IMR-90 (cell line): Measurements from ENCODE around the gene ISCA2. TPM values are rescaled to one million over a fixed set of nuclear protein-coding genes. Genes with fewer than 3 reads are reported as not detected.
"Not testable (repeated sequence)": the region's sequence is repeated elsewhere in the genome, so short reads cannot be mapped to it uniquely, and the experiment has no call there.

Source experiments
- ATAC-seq: fragments of 200-7000 bp; cut with Tn5 transposase; 2 replicates; pipeline ENCODE4 v1.9.1; 2020; ENCODE audit warnings: low read depth, mild to moderate bottlenecking, moderate library complexity
- BruUV-seq: library from RNA; stranded (reverse); fragments of 400-500 nt; replicated peaks from 2 replicates; lab custom pipeline; 2021; lab: Mats Ljungman, UMichigan
- CTCF ChIA-PET: fragments of 300-600 bp; formaldehyde crosslinking; extraction: SDS; loops from one replicate; lab custom pipeline; 2021; ENCODE audit warnings: antibody characterized with exemption; lab: Yijun Ruan, JAX
- POLR2A ChIA-PET: fragments of 300-600 bp; sonication (Branson Sonifier 250); formaldehyde crosslinking; loops from one replicate; lab custom pipeline; 2022; ENCODE audit warnings: antibody characterized with exemption; ENCODE audit not compliant: unreplicated experiment; lab: Charles Lee
- DNase-seq: peaks from one replicate; pipeline ENCODE4 v3.0.0; 2013
- H2AFZ ChIP-seq: replicated peaks from 2 replicates; pipeline ENCODE3; 2013; ENCODE audit warnings: low read length, mild to moderate bottlenecking; ENCODE audit not compliant: poor library complexity
- H2AK5ac ChIP-seq: 2 replicates; pipeline ENCODE4 v1.6.1; 2013; ENCODE audit warnings: low read depth, low read length, inconsistent platforms
- H2AK9ac ChIP-seq: replicated peaks from 2 replicates; pipeline ENCODE3; 2013; ENCODE audit warnings: mild to moderate bottlenecking, low read depth, low read length, moderate library complexity; ENCODE audit not compliant: poor library complexity
- H2BK120ac ChIP-seq: 2 replicates; pipeline ENCODE4 v1.6.1; 2013; ENCODE audit warnings: low read depth, low read length, inconsistent platforms
- H2BK15ac ChIP-seq: 3 replicates; pipeline ENCODE4 v1.6.1; 2013; ENCODE audit warnings: low read depth, low read length, inconsistent platforms
- H2BK20ac ChIP-seq: 2 replicates; pipeline ENCODE4 v1.6.1; 2013; ENCODE audit warnings: low read depth, mild to moderate bottlenecking, inconsistent platforms, low read length, moderate library complexity
- H2BK5ac ChIP-seq: 2 replicates; pipeline ENCODE4 v1.6.1; 2013; ENCODE audit warnings: mild to moderate bottlenecking, low read depth, low read length, inconsistent platforms; ENCODE audit not compliant: poor library complexity, severe bottlenecking
- H3K14ac ChIP-seq: replicated peaks from 2 replicates; pipeline ENCODE4 v1.6.1; 2013; ENCODE audit warnings: low read depth, low read length, inconsistent platforms
- H3K18ac ChIP-seq: 2 replicates; pipeline ENCODE4 v1.6.1; 2013; ENCODE audit warnings: low read depth, low read length, control low read depth
- H3K23ac ChIP-seq: 2 replicates; pipeline ENCODE4 v1.6.1; 2013; ENCODE audit warnings: low read depth, low read length, inconsistent platforms
- H3K27ac ChIP-seq: 2 replicates; pipeline ENCODE4 v1.5.1; 2013; ENCODE audit warnings: mild to moderate bottlenecking, control low read depth, low read length; ENCODE audit not compliant: insufficient read depth
- H3K27me3 ChIP-seq: 2 replicates; pipeline ENCODE4 v1.6.1; 2013; ENCODE audit warnings: low read length; ENCODE audit not compliant: control insufficient read depth, insufficient read depth
- H3K36me3 ChIP-seq: 2 replicates; pipeline ENCODE4 v1.6.1; 2013; ENCODE audit warnings: low read length, mixed read lengths; ENCODE audit not compliant: control insufficient read depth, insufficient read depth
- H3K4ac ChIP-seq: 2 replicates; pipeline ENCODE4 v1.6.1; 2013; ENCODE audit warnings: low read depth, low read length, inconsistent platforms
- H3K4me1 ChIP-seq: 2 replicates; pipeline ENCODE4 v1.6.1; 2013; ENCODE audit warnings: low read length, mixed read lengths; ENCODE audit not compliant: control insufficient read depth, insufficient read depth
- H3K4me2 ChIP-seq: 2 replicates; pipeline ENCODE4 v1.6.1; 2013; ENCODE audit warnings: low read depth, mild to moderate bottlenecking, control low read depth, low read length, moderate library complexity
- H3K4me3 ChIP-seq: 2 replicates; pipeline ENCODE4 v1.5.1; 2013; ENCODE audit warnings: low read depth, mild to moderate bottlenecking, control low read depth, low read length, moderate library complexity; ENCODE audit not compliant: insufficient read depth
- H3K56ac ChIP-seq: 2 replicates; pipeline ENCODE4 v1.6.1; 2013; ENCODE audit warnings: low read length, inconsistent platforms; ENCODE audit not compliant: insufficient read depth; ENCODE audit errors: extremely low read depth
- H3K79me1 ChIP-seq, 2 experiments: 2 replicates each; pipeline ENCODE4 v1.6.1; 2013; ENCODE audit warnings: low read length in 2 of 2, inconsistent platforms in 1 of 2, low read depth in 1 of 2
- H3K9ac ChIP-seq: 2 replicates; pipeline ENCODE4 v1.6.1; 2013; ENCODE audit warnings: low read depth, low read length, control low read depth
- H3K9me1 ChIP-seq: 2 replicates; pipeline ENCODE4 v1.6.1; 2013; ENCODE audit warnings: low read length, inconsistent platforms; ENCODE audit not compliant: insufficient read depth
- H3K9me3 ChIP-seq: 2 replicates; pipeline ENCODE4 v1.6.1; 2013; ENCODE audit warnings: low read length; ENCODE audit not compliant: control insufficient read depth, insufficient read depth
- H4K20me1 ChIP-seq: 2 replicates; pipeline ENCODE4 v1.6.1; 2013; ENCODE audit warnings: low read length, inconsistent platforms; ENCODE audit not compliant: insufficient read depth
- H4K5ac ChIP-seq: 2 replicates; pipeline ENCODE4 v1.6.1; 2013; ENCODE audit warnings: mild to moderate bottlenecking, low read depth, low read length, control low read depth
- H4K8ac ChIP-seq, 2 experiments: 2 replicates each; pipeline ENCODE4 v1.6.1; 2013; ENCODE audit warnings: low read depth in 2 of 2, low read length in 2 of 2, control low read depth in 1 of 2, inconsistent platforms in 1 of 2
- H4K91ac ChIP-seq: 2 replicates; pipeline ENCODE4 v1.6.1; 2013; ENCODE audit warnings: low read depth, low read length, inconsistent platforms; ENCODE audit not compliant: insufficient read depth
- CTCF ChIP-seq: conservative IDR thresholded peaks from 2 replicates; pipeline ENCODE4 v1.5.1; 2012; ENCODE audit warnings: mild to moderate bottlenecking, low read depth, low read length, improper control_type of control experiment
- POLR2A ChIP-seq: IDR thresholded peaks from 2 replicates; pipeline ENCODE4 v1.6.1; 2012; ENCODE audit warnings: mild to moderate bottlenecking, low read depth, low read length
- WGBS, 2 experiments: methylation state at CpG; one replicate each; pipeline versions ENCODE4 v1.1.5 to v1.1.7; 2013; ENCODE audit warnings: missing lambda C conversion rate in 2 of 2; ENCODE audit not compliant: insufficient read length in 1 of 2; ENCODE audit errors: extremely low coverage in 2 of 2; 5-methylcytosine and 5-hydroxymethylcytosine counted together
- dilution Hi-C: fragments of 300-500 bp; cut with HindIII; formaldehyde crosslinking; loops from one replicate; pipeline ENCODE4 v1.14.3; 2018; ENCODE audit warnings: low sequenced_read_pairs; ENCODE audit not compliant: unreplicated experiment
- in situ Hi-C: fragments of 300-500 bp; cut with MboI; formaldehyde crosslinking; loops from 3 replicates; pipeline ENCODE4 v1.14.3; 2019; ENCODE audit warnings: low sequenced_read_pairs, inconsistent platforms, mixed read lengths
- intact Hi-C: fragments of 100-400 bp; cut with micrococcal nuclease; formaldehyde crosslinking; loops from 2 replicates; pipeline ENCODE4 v1.10.0; 2022
- polyA plus RNA-seq, 3 experiments: library from polyadenylated mRNA; depleted of rRNA; stranded (reverse); fragments of >200 nt; gene quantifications; 2 replicates each; pipeline ENCODE4 v1.2.3, GENCODE V29; 2012; ENCODE audit warnings: low replicate concordance in 1 of 3
- total RNA-seq: library from RNA; depleted of rRNA; stranded (reverse); fragments of >200 nt; gene quantifications from 2 replicates; pipeline ENCODE4 v1.2.3, GENCODE V29; 2012

ISCA2 gene
- total and polyA plus RNA-seq, 2 of the 4 experiments (the other 2 are of a cell fraction) = 5.4 to 25.7 TPM

- no peak overlapping the region for H3K4me3 ChIP-seq
- no peak overlapping the region for H4K91ac ChIP-seq
- no peaks in the 10 kb centered on the region for H3K4me1 ChIP-seq
- ChIA-PET CTCF (no interaction called here), POLR2A (no interaction called here)
- H3K27me3 ChIP-seq = peaks cover 35% of the 10 kb centered on the region
- H2AK9ac ChIP-seq = no peak overlapping the region
- in situ Hi-C loops = no loop called here
- no peaks in the 10 kb centered on the region for H3K9me1 ChIP-seq
- H4K5ac ChIP-seq = no peak overlapping the region
- H3K79me1 ChIP-seq = no peaks in the 10 kb centered on the region
- no peak overlapping the region for H2BK15ac ChIP-seq
- no peak overlapping the region for H2AK5ac ChIP-seq
- intact Hi-C loops = no loop called here
- no peaks in the 10 kb centered on the region for H4K20me1 ChIP-seq
- H3K36me3 ChIP-seq = no peaks in the 10 kb centered on the region
- DNase-seq = no peak
- no peak overlapping the region for H3K27ac ChIP-seq
- H3K23ac ChIP-seq = no peak overlapping the region
- H3K18ac ChIP-seq = no peak overlapping the region
- H3K9me3 ChIP-seq = no peaks in the 10 kb centered on the region
- no peak overlapping the region for H2BK20ac ChIP-seq
- H3K4me2 ChIP-seq = no peak overlapping the region
- ATAC-seq = no peak
- H2AFZ ChIP-seq = no peak overlapping the region
- dilution Hi-C loops = no loop called here
- WGBS, 2 experiments = no CpG with 5 or more reads among the region's 3 CpGs
- H2BK120ac ChIP-seq = no peak overlapping the region
- no peak overlapping the region for H3K9ac ChIP-seq
- no peak overlapping the region for H2BK5ac ChIP-seq
- no peak overlapping the region for H3K14ac ChIP-seq
- no peak for TF ChIP-seq POLR2A
- TF ChIP-seq CTCF = no peak
- no TSS peak for BruUV-seq
- H3K56ac ChIP-seq = no peak overlapping the region
- no peak overlapping the region for H3K4ac ChIP-seq
- H4K8ac ChIP-seq = no peak overlapping the region
These were observed 48.7 kb upstream of the ISCA2 start for GRCh38 chr14:74444866-74445265.

GRCh38 chr14:74454397-74454796, 39.2 kb upstream of the ISCA2 start:
- dilution Hi-C loops, H3K4me2 ChIP-seq, H4K91ac ChIP-seq, DNase-seq, H3K36me3 ChIP-seq, H3K14ac ChIP-seq, H3K18ac ChIP-seq, H3K9me1 ChIP-seq, H3K23ac ChIP-seq, H3K4me3 ChIP-seq, H3K9ac ChIP-seq, H3K4ac ChIP-seq, H4K5ac ChIP-seq, H2BK20ac ChIP-seq, H3K56ac ChIP-seq, BruUV-seq, H2BK120ac ChIP-seq, H2AK5ac ChIP-seq, H2BK5ac ChIP-seq, H3K79me1 ChIP-seq, ATAC-seq, POLR2A ChIA-PET, CTCF ChIA-PET, H3K9me3 ChIP-seq, H4K8ac ChIP-seq, H2BK15ac ChIP-seq, H2AFZ ChIP-seq, H3K4me1 ChIP-seq, intact Hi-C loops, H2AK9ac ChIP-seq, H3K27ac ChIP-seq, H4K20me1 ChIP-seq, in situ Hi-C loops: not testable (repeated sequence)
- H3K27me3 ChIP-seq = peaks cover 39% of the 10 kb centered on the region
- no CpG with 5 or more reads among the region's 5 CpGs for WGBS, 2 experiments
